GM21825 (cell line): ENCODE data around the gene ANXA2.
"Not testable (repeated sequence)": the region's sequence is repeated elsewhere in the genome, so short reads cannot be mapped to it uniquely, and the experiment has no call there.

ENCODE experiments used
- ATAC-seq: cut with Tn5 transposase; IDR thresholded peaks from one replicate; pipeline ENCODE4 v1.9.1; 2021; ENCODE audit warnings: mild to moderate bottlenecking, moderate library complexity; ENCODE audit not compliant: unreplicated experiment

ANXA2 gene

DNA sequence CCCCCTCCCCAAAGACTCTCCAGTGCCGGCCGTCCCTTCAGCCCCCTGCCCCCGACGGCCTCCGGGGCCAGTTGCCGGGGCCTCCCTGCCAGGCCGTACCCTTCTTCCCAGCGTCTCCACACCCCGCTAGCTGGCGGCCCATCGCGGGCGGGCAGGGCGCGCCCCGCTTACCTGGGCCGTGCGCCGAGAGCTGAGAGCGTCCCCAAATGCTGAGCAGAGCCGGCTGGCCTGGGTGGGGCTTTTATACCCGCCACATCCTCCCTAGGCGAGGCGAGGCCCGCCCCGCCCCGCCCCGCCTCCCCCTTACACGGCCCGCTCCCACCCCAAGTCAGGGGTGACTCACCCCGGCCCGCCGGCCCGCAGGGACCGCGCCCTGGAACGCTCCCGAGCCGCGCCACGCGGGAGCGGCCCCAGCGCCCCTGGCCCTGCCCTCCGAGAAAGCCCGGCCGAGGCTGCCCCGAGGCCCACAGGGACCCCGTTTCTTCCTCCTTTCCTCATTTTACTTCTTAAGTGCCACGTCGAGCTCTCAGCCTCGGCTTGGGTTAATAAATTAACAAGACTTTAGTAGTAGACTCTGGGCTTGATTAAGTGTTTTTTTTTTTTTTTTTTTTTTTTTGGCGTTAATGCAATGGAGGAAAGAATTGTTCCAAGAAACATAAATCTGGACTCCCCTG is at the start of gene ANXA2:
ANXA2 (minus strand) TSS at position 215 of the 674 bp plus-strand sequence. CDS start 11,911 bp downstream, outside the sequence.
- ATAC-seq: peak; percentile 66

DNA sequence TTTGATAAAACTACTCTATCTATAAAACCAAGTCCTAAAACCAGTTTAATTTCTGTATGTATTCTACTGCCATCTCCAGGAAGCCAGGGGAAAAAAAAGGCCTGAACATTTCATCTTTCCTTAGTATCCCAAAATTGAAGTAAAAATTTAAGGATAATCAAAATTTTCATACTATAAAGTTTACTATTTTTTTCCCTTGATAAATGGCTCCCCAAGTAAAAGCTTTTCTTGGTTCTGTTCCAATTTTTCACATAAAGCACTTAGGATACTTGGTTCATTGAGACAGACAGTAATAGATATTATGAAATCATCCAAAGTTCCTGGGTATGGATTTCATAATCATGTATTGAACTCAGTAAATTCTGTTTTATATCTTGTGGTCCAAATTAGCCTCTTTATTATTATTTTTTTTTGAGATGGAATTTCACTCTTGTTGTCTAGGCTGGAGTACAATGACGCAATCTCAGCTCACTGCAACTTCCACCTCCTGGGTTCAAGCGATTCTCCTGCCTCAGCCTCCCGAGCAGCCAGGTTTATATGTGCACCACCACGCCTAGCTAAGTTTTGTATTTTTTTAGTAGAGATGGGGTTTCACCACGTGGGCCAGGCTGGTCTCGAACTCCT is 46.6 kb upstream of the ANXA2 start:
- no peak for ATAC-seq

DNA sequence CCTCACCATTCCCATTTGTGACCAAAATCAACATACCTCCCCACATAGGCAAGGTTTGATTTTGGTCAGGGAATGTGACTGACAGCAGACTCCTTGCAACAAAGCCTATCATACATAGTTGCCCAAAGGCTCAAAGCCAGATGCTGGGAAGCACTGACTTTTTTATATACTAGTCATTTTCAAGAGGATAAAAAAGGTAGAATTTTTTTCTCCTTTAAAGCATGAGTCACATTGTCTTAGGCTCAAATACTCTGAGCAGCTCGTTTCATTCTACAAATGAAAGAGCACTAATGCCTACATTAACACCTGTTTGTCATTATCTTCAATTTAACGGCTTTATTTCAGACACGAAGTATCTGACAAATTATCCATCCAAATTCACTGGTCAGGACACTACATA is 45.0 kb upstream of the ANXA2 start:
- ATAC-seq: no peak

DNA sequence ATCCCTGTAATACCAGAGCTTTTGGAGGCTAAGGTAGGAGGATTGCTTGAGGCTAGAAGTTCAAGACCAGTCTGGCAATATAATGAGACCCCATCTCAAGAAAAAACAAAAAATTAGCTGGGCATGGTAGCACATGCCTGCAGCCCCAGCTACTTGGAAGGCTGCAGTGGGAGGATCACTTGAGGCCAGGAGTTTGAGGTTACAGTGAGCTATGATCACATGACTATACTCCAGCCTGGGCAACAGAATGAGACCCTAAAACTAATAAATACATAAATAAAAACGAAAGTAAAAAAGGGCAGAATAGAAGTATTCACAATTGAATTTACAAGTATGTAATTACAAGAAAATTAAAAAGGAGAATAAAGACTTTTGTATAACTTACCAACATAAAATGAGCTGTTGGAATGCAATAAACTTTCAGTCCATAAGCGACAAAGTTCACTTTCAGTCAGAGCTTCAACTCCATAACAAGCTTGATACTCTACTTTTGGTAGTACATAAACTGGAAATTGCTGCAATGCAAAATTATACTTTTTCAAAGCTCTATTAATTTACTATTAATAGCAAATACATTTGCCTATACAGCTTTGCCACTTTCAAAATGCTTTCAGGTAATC is 44.4 kb upstream of the ANXA2 start:
- no peak for ATAC-seq

DNA sequence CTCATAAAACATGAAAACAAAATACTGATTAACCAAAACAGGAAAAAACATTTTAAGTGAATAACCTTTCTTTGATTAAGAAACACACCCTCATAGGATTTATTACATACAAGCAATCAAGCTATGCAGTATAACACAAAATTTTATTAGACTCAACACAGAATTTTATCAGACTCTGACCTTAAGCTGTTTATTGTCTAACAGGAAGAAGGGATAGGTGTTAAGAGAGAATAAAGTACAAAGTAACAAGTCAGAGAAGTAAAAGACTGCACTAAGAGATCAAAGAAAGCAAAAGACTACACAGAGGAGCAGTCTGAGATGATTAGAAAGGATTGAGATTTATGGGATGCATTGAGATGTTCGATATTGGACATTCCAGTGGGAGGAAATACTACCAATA is 43.5 kb upstream of the ANXA2 start:
- no peak for ATAC-seq

DNA sequence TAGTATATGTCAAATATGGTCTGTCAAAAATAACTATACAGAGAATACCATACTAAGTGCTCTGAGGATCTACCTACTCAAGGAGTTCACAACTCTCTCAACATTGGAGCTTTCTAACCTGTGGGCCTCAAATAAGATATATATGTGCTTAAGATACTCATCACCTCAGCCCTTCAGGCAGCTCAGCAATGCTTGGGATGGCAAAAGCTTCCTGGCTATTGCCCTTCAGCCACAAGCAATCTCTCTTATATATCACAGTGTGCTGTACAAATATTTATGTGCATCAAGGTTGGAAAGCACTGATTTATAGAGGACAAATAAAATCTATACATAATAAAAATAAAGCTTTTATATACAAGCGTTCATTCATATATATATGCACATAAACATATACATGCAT is 40.9 kb upstream of the ANXA2 start:
- no peak for ATAC-seq

DNA sequence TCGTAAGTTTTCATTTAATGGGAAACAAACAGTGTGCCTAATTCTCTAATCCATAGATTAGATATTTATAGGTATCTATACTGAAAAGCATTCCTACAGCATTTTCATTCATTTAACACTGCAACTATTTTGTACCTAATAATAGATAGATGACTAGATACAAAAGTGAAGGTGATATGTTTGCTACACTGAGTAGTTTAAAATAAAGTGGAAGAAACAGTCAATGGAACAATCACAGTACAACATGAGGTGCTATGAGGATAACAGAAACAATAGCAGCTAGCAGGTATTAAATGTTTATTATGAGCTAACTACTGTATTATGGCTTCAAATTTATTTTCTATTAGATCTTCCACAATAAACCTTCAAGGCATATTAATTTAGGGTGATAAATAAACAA is 31.1 kb upstream of the ANXA2 start:
- no peak for ATAC-seq

DNA sequence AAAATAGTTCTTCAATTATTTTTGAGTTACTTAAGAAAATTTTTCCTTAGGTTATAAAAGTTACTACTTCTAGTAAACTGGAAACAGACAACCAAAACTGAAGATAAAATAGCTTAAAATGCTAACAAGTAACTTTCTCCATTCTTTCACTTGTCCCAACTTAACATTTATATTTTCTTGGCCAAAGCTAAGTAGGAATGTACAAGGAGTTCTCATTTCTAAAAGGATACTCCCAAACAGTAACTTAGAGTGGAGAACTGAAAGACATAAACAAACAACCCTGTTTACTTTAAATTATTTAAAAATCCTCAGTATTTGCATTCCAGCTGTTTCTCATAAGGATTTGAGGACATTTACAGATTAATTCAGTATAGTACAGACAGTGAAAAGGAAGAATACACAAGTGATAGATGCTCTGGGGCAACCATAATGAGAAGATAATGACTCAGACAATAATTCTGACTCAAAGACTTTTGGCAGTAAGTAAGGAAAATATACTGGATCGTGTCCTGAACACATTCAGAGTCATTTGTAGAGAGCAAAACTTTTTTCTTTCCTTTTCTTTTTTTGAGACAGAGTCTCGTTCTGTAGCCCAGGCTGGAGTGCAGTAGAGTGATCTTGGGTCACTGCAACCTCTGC is 29.2 kb upstream of the ANXA2 start:
- no peak for ATAC-seq

DNA sequence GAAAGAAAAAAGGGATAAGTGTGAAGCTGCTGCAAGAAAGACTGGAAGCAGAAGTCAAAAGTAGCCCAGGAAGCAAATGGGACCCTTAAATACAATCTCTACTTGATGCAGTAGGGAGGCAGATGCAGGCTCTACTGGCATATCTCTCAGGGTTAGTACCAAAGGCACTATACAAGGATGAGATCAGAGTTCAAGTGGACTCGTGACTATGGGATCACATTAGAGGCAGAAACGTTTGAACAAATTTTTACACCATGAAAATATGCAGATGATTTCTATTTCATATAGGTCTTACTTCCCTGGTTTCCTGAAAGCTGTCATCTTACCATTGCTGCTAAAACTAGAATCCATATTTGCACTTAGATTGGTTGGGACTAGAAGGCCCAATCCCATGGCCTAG is 27.7 kb upstream of the ANXA2 start:
- ATAC-seq: no peak

DNA sequence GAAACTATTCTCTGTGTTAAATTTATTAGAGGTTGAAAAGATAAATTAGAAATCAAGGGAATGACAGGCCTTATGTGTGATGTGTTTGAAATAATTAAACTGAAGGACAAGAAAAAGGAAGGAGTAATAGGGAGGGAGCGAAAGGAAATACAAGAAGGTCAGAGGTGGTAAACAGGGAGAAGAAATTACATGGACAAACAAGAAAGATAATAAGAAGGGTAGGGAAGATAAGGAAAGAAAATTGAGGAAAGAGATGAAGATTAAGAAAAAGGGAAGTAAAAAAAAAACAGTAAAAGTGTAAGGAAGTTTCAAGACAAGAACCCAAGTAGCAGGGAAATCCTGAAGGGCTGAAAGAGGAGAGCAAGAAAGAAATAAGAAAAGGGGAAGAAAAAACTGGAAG is 26.2 kb upstream of the ANXA2 start:
- no peak for ATAC-seq

DNA sequence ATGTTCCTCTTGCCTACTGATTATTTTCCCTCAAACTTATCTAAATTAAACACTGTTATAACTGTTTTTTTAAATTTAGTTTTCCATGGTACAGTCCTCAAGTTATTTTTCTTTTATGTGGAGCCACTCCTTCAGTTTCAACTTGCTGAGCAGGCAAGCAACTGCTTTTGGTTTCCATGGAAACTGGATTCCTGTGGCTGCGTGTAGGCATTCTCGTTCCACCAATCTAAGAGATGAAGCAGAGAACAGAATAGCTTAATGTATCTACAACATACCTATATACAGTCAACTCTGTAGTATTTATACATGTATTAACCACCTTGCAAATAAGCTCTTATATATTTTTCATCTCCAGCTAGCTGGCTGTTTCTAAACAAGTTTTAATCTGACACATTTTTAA is 25.8 kb upstream of the ANXA2 start:
- no peak for ATAC-seq

DNA sequence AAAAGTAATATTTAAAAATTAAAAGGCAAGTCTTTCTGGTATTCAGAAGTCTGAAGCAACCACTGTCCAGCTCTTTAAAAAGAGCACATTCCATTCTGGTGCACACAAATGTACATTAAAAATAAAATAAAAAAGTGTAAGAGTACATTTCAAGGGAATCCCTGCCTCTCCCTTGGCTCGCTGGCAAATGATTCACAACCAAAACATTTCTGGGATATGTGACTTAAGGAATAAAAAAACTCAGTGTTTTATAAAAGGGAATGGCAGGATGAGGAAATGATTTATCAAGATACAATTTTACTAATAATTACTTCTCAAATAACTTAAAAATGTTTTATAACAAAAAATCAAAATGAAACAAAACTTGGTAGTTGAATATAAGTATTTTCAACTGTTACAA is 23.8 kb upstream of the ANXA2 start:
- no peak for ATAC-seq

DNA sequence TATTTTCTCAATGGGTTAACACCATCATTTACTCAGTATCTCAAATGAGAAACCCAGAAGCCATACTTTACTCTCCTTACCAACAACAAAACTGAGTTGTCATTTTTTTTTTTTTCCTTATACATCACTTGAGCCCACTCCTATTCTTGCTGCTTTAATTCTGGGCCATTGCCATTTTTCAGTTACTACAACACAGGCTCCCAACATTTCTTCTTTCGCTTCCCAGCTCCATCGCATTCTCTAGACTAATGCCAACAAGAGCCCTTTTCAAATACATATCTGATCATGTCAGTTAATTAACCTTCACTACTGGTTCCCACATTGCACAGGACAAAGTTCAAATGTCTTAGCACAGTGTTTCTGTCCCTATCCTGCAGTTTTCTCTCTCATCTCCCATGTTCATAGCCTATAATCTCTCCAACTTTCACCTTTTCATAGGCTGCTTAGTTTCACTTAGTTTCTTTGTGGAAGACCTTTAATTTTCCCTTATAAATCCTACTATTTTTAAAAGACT is 22.5 kb upstream of the ANXA2 start:
- no peak for ATAC-seq

DNA sequence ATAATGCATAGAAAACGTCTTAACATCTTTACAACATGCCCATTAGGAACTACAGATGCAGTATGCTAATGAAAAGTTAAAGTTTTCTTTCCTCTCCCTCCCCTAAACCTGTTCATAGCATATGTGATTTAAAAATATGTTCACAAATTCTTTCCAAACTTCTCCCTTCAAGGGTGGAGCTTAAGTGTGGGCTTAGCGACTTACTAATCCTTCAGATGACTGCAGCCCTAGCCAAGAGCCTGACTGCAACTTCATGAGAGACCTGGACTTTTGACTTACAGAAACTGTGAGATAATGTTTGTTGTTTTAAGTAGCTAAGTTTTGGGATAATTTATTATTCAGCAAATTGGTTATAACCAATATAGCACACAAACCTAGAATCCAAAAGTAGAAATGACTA is 22.0 kb upstream of the ANXA2 start:
- ATAC-seq: no peak

DNA sequence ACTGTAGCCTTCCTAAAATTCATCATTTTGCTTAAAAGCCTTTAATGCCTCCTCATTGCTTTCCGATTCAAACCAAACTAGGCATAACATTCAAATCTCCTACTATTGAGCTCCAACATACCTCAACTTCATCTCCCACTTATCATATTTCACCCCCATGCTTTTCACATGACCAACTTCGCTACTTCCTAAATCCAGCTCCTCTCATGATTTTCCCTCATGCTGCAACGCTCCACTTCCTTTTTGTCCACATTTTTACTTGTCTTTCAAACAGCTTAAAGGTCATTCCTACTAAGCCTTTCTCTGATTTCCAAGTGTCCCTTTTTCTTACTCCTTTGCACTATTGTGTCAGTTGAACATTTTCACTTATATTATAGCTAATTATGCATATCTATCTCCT is 20.3 kb upstream of the ANXA2 start:
- no peak for ATAC-seq

DNA sequence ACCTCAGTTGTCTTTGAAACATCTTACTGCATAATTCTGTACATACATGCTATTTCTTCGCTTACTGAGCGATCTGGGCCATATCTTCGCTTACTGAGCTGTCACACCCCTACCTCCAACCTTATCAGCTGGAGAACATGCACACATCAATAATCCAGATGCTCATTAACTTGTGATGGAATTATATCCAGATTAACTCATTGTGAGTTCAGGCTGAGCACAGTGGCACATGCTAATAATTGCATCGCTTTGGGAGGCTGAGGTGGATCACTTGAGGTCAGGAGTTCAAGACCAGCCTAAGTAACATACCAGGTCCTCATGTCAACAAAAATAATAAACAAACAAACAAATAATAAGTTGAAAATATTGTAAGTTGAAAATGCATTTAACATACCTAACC is 19.3 kb upstream of the ANXA2 start:
- no peak for ATAC-seq

DNA sequence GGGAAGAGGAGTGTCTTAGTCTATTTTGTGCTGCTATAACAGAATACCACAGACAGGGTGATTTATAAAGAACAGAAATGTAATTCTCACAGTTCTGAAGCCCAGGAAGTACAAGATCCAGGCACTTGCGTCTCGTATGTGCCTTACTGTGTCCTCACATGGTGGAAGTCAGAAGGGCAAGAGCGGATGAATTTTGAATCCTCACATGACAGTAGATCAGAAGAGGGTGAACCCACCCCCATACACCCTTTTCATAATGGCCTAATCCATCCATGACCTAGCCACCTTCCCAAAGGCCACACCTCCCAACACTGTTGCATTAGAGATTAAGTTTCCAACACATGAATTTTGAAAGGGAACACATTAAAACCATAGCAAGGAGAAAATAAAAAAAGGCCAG is 18.7 kb upstream of the ANXA2 start:
- no peak for ATAC-seq

DNA sequence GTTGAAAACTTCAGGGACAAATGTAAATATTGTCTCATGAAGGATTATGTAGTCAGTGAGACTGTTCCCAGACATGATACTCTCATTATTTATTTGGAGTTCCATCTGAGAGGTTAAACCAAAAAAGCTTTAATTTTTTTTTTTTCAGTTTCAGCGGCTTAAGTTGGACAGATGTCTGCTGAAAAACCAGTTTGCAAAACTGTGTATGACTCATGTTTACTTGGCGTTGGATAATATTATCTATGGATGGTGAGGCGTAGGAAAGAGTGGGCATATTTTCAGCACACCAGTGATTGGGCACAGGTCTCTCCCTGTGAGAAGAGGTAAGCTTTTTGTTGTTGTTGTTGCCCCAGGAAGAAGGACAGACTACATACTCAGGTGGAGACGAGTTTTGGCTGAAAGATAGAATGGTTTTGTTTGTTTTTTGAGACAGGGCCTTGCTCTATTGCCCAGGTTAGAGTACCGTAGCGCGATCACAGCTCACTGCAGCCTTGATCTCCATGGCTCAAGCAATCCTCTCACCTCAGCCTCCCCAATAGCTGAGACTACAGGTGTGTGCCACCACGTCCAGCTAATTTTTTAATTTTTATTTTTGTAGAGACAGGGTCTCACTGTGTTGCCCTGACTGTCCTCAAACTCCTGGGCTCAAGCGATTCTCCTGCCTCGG is 16.4 kb upstream of the ANXA2 start:
- no peak for ATAC-seq

DNA sequence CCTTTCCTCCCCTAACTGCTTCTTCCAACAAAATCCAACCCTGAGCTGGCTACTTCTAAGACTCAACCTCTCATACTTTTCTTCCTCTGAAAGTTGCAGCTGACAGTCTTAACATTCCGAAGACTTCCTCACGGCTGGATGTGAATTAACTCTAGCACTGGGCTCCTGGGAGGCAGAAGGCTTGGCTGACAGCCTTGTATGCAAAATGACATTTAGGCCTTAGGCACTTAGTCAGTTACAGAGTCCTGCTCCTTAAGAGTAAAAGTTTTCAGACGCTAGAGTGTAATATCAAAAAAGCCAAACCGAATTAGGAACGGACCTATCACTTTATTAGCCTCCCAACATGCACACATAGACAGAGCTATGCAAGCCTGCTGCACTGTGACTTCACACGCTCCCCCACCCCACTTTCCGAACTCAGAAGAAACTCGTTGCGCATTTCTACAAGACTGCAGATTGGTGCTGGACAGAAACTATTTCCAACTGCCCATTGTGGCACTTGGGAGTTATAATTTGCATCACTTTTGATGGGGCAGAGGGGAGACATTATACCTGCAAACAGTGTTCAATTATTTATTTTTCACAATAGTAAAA is 15.5 kb upstream of the ANXA2 start:
- no peak for ATAC-seq

DNA sequence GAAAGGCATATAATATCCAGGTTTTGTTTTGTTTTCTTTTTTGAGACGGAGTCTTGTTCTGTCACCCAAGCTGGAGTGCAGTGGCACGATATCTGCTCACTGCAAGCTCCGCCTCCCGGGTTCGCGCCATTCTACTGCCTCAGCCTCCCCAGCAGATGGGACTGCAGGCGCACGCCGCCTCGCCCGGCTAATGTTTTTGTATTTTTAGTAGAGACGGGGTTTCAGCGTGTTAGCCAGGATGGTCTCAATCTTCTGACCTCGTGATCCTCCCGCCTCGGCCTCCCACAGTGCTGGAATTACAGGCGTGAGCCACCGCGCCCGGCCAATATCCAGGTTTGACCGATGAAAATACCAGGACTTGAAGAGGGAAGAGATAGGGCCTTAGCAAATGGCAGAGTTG is 15.0 kb upstream of the ANXA2 start:
- ATAC-seq: not testable (repeated sequence)
